HG03378 (cell line): Measurements from ENCODE around the gene TEX2.

Experiments used
- ATAC-seq: cut with Tn5 transposase; IDR thresholded peaks from one replicate; pipeline ENCODE4 v1.9.1; 2021; ENCODE audit warnings: mild to moderate bottlenecking, moderate library complexity; ENCODE audit not compliant: unreplicated experiment

The TEX2 gene

GRCh38 chr17:64164596-64165285 is 98.3 kb downstream of the TEX2 start:
- no peak for ATAC-seq

- no peak for ATAC-seq
Measured at GRCh38 chr17:64163468-64163867, 99.6 kb downstream of the TEX2 start.

- ATAC-seq = no peak
Measured at GRCh38 chr17:64162554-64162953, 100.5 kb downstream of the TEX2 start.

GRCh38 chr17:64161380-64162176 is 101.5 kb downstream of the TEX2 start:
- ATAC-seq = no peak

- ATAC-seq = no peak
Measured at GRCh38 chr17:64160378-64160777, 102.7 kb downstream of the TEX2 start.

GRCh38 chr17:64158831-64159590 is 104.0 kb downstream of the TEX2 start:
- ATAC-seq = no peak

- no peak for ATAC-seq
Measured at GRCh38 chr17:64158406-64158805, 104.7 kb downstream of the TEX2 start.

- ATAC-seq = no peak
Measured at GRCh38 chr17:64157669-64158180, 105.3 kb downstream of the TEX2 start.

- no peak for ATAC-seq
Measured at GRCh38 chr17:64156670-64157069, 106.4 kb downstream of the TEX2 start.

- no peak for ATAC-seq
Measured at GRCh38 chr17:64155751-64156544, 107.1 kb downstream of the TEX2 start.

GRCh38 chr17:64155129-64155528 is 107.9 kb downstream of the TEX2 start:
- ATAC-seq = no peak

GRCh38 chr17:64154717-64155116 is 108.3 kb downstream of the TEX2 start:
- ATAC-seq = no peak

GRCh38 chr17:64154313-64154695 is 108.8 kb downstream of the TEX2 start:
- ATAC-seq = no peak

GRCh38 chr17:64153565-64154312 is 109.3 kb downstream of the TEX2 start:
- no peak for ATAC-seq

- no peak for ATAC-seq
Measured at GRCh38 chr17:64152428-64153125, 110.5 kb downstream of the TEX2 start.

- no peak for ATAC-seq
Measured at GRCh38 chr17:64151016-64151368, 112.1 kb downstream of the TEX2 start.

GRCh38 chr17:64150237-64151015 is 112.6 kb downstream of the TEX2 start:
- no peak for ATAC-seq

GRCh38 chr17:64149196-64149595 is 113.9 kb downstream of the TEX2 start:
- no peak for ATAC-seq

GRCh38 chr17:64148699-64149098 is 114.4 kb downstream of the TEX2 start:
- no peak for ATAC-seq
